ENCODE data around the gene RASL11A. TPM values are rescaled to one million over a fixed set of nuclear protein-coding genes. Genes with fewer than 3 reads are reported as not detected.
"Not testable (repeated sequence)": the region's sequence is repeated elsewhere in the genome, so short reads cannot be mapped to it uniquely, and the experiment has no call there.

RASL11A gene
- total RNA-seq, 1 experiment from 2014 or later = 59.7 TPM

DNA sequence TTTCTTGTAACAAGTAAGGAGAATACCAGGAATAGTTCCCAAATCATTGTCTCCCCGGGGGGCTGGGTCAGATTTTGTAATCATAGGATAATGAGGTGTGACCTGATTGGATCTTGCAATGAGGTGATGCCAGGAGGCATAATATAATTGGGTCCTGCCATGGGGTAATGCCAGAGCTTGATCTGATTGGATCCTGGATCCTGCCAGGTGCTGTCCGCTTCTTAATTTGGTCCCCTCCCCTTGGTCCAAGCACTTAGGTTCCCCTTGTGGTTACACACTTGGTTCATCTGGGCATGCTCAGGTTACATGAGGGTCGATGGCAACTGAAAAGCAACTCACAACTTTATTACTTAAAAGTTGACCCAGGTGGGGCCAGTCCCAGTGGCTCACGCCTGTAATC lies 20.1 kb downstream of the RASL11A start:
- H3K27ac ChIP-seq (ENCODE audit: low read length) = no peak overlapping the region
- ATAC-seq (no peak), DNase-seq (no peak)
- no peak overlapping the region for H3K4me3 ChIP-seq (ENCODE audit: low read length)
- ChIA-PET CTCF (no interaction called here), POLR2A (ENCODE audit: unreplicated experiment) (no interaction called here)
- no peaks in the 10 kb centered on the region for H3K36me3 ChIP-seq (ENCODE audit: low read depth, low read length)
- BruUV-seq (replicated peaks) = no TSS peak
- H3K4me1 ChIP-seq (ENCODE audit: insufficient read depth, low read length) = no peaks in the 10 kb centered on the region
- H3K4me2 ChIP-seq (ENCODE audit: low read length) = no peak overlapping the region
- H3K9ac ChIP-seq (ENCODE audit: low read length) = no peak overlapping the region
- intact Hi-C loops (cut with micrococcal nuclease) = no loop called here
- TF ChIP-seq EZH2phosphoT487 (IDR thresholded peaks at IDR 0.05; ENCODE audit: borderline replicate concordance, low read length) (no peak), EZH2 (IDR thresholded peaks at IDR 0.05; ENCODE audit: low read length, unreplicated experiment) (no peak)
- TF ChIP-seq, protein P1, sequence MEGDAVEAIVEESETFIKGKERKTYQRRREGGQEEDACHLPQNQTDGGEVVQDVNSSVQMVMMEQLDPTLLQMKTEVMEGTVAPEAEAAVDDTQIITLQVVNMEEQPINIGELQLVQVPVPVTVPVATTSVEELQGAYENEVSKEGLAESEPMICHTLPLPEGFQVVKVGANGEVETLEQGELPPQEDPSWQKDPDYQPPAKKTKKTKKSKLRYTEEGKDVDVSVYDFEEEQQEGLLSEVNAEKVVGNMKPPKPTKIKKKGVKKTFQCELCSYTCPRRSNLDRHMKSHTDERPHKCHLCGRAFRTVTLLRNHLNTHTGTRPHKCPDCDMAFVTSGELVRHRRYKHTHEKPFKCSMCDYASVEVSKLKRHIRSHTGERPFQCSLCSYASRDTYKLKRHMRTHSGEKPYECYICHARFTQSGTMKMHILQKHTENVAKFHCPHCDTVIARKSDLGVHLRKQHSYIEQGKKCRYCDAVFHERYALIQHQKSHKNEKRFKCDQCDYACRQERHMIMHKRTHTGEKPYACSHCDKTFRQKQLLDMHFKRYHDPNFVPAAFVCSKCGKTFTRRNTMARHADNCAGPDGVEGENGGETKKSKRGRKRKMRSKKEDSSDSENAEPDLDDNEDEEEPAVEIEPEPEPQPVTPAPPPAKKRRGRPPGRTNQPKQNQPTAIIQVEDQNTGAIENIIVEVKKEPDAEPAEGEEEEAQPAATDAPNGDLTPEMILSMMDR (conservative IDR thresholded peaks at IDR 0.05; ENCODE audit: low read depth, low read length) = no peak
- H3K27me3 ChIP-seq (ENCODE audit: low read length) = no peaks in the 10 kb centered on the region
- H4K20me1 ChIP-seq (ENCODE audit: low read length) = no peaks in the 10 kb centered on the region
- no peaks in the 10 kb centered on the region for H3K79me2 ChIP-seq (ENCODE audit: low read length)
- no peak overlapping the region for H2AFZ ChIP-seq (ENCODE audit: low read length)
- no peaks in the 10 kb centered on the region for H3K9me3 ChIP-seq (ENCODE audit: low read length)
- H3K9me2 ChIP-seq (replicated peaks; ENCODE audit: low read length) = no peaks in the 10 kb centered on the region
- H3F3A ChIP-seq (ENCODE audit: low read length, unreplicated experiment) = no peaks in the 10 kb centered on the region

DNA sequence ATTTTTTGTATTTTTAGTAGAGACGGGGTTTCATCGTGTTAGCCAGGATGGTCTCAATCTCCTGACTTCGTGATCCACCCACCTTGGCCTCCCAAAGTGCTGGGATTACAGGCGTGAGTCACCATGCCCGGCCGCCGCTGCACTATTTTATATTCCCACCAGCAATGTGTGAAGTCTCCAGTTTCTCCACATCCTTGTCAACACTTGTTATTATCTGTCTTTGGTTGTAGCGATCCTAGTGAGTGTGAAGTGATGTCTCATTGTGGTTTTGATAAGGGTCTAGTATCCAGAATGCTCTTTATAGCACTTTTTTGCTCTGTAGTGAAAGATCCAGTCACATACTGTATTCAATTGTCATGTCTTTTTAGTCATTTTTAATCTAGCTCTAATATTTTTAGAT lies 21.3 kb downstream of the RASL11A start:
- BruUV-seq (replicated peaks); intact Hi-C loops (cut with micrococcal nuclease); H3K9me2 ChIP-seq (replicated peaks; ENCODE audit: low read length); H3K9me3 ChIP-seq (ENCODE audit: low read length); H3K27me3 ChIP-seq (ENCODE audit: low read length); H3K36me3 ChIP-seq (ENCODE audit: low read depth, low read length); H2AFZ ChIP-seq (ENCODE audit: low read length); H3K4me1 ChIP-seq (ENCODE audit: insufficient read depth, low read length); POLR2A ChIA-PET (ENCODE audit: unreplicated experiment); H3K4me3 ChIP-seq (ENCODE audit: low read length); H3K4me2 ChIP-seq (ENCODE audit: low read length); H4K20me1 ChIP-seq (ENCODE audit: low read length); ATAC-seq; H3K27ac ChIP-seq (ENCODE audit: low read length); H3F3A ChIP-seq (ENCODE audit: low read length, unreplicated experiment); H3K79me2 ChIP-seq (ENCODE audit: low read length); DNase-seq; H3K9ac ChIP-seq (ENCODE audit: low read length): not testable (repeated sequence)
- CTCF ChIA-PET = interaction anchor here (0.6 kb wide), 1 partner anchor 309 kb away, joined by 3 read pairs; no protein-coding TSS in a partner anchor

DNA sequence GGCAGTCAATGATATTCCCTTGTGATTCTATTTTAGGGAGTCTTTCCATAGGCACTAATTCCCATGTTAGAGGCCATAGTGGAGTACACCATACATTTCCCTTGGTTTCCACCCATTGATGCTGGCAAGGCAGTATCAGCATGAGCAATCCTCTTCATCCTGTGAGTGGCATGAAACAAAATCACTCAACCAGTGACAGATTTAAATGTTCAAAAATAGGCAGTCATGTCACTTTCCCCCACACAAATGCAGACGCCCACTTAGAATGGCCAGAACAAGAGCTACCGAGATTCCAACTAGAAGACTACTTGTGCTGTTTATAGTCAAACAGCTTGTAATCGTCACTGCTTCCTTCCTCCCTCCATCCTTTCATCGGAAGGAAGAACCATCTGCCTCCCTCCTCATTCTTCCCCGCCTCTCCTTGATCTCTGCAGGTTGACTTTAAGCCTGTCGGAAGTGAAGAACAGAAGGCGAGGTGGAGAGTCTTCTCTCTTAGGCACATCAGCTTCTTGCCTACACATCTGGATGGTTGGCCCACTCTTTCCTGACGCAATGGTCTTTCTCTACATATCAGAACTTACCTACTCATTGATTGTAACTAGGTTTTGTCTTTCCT lies 22.6 kb downstream of the RASL11A start:
- no peak overlapping the region for H2AFZ ChIP-seq (ENCODE audit: low read length)
- CTCF ChIA-PET = no interaction called here
- intact Hi-C loops (cut with micrococcal nuclease) = no loop called here
- DNase-seq (no peak), ATAC-seq (no peak)
- no peaks in the 10 kb centered on the region for H3K27me3 ChIP-seq (ENCODE audit: low read length)
- H3K27ac ChIP-seq (ENCODE audit: low read length) = no peak overlapping the region
- no peaks in the 10 kb centered on the region for H3K9me3 ChIP-seq (ENCODE audit: low read length)
- TF ChIP-seq EZH2 (IDR thresholded peaks at IDR 0.05; ENCODE audit: low read length, unreplicated experiment) (no peak), EZH2phosphoT487 (IDR thresholded peaks at IDR 0.05; ENCODE audit: borderline replicate concordance, low read length) (no peak)
- TF ChIP-seq, protein P1 (conservative IDR thresholded peaks at IDR 0.05; ENCODE audit: low read depth, low read length) = no peak
- BruUV-seq (replicated peaks) = no TSS peak
- no peaks in the 10 kb centered on the region for H4K20me1 ChIP-seq (ENCODE audit: low read length)
- H3K9me2 ChIP-seq (replicated peaks; ENCODE audit: low read length) = no peaks in the 10 kb centered on the region
- no peaks in the 10 kb centered on the region for H3K79me2 ChIP-seq (ENCODE audit: low read length)
- no peak overlapping the region for H3K9ac ChIP-seq (ENCODE audit: low read length)
- no peaks in the 10 kb centered on the region for H3K36me3 ChIP-seq (ENCODE audit: low read depth, low read length)
- H3K4me2 ChIP-seq (ENCODE audit: low read length) = no peak overlapping the region
- POLR2A ChIA-PET (ENCODE audit: unreplicated experiment) = no interaction called here
- H3F3A ChIP-seq (ENCODE audit: low read length, unreplicated experiment) = no peaks in the 10 kb centered on the region
- no peak overlapping the region for H3K4me3 ChIP-seq (ENCODE audit: low read length)
- no peaks in the 10 kb centered on the region for H3K4me1 ChIP-seq (ENCODE audit: insufficient read depth, low read length)
